HepG2 (cell line): ENCODE measurements around the gene STK40. TPM values are rescaled to one million over a fixed set of nuclear protein-coding genes. Genes with fewer than 3 reads are reported as not detected.

ENCODE experiments used
- ARHGAP35 ChIP-seq: sonication (generic); formaldehyde crosslinking; IDR thresholded peaks from 2 replicates; pipeline ENCODE4 v1.9.0; 2022; ENCODE audit warnings: mild to moderate bottlenecking, inconsistent platforms, moderate library complexity, missing genetic modification reagents, borderline replicate concordance
- DPF2 ChIP-seq: sonication (generic); formaldehyde crosslinking; IDR thresholded peaks from 2 replicates; pipeline ENCODE4 v1.4.0; 2020; ENCODE audit warnings: mild to moderate bottlenecking, low read depth, missing genetic modification reagents, borderline replicate concordance
- EZH2 ChIP-seq: conservative IDR thresholded peaks from 2 replicates; pipeline ENCODE4 v1.6.1; 2012; ENCODE audit warnings: mild to moderate bottlenecking, low read depth, low read length, moderate library complexity
- FOXJ3 ChIP-seq: sonication (generic); formaldehyde crosslinking; IDR thresholded peaks from 2 replicates; pipeline ENCODE4 v1.4.0; 2020; ENCODE audit warnings: missing genetic modification reagents, mild to moderate bottlenecking, borderline replicate concordance
- HES4 ChIP-seq: sonication (generic); formaldehyde crosslinking; IDR thresholded peaks from 2 replicates; pipeline ENCODE4 v1.9.0; 2021; ENCODE audit warnings: mild to moderate bottlenecking, missing genetic modification reagents, borderline replicate concordance
- IRF2 ChIP-seq: IDR thresholded peaks from 2 replicates; pipeline ENCODE4 v1.6.1; 2018; ENCODE audit warnings: missing genetic modification reagents, missing compliant biosample characterization
- JDP2 ChIP-seq: sonication (generic); formaldehyde crosslinking; IDR thresholded peaks from 2 replicates; pipeline ENCODE4 v1.8.1; 2022; ENCODE audit warnings: missing genetic modification reagents, borderline replicate concordance
- KAT8 ChIP-seq: IDR thresholded peaks from 2 replicates; pipeline ENCODE4 v1.6.1; 2016; ENCODE audit warnings: missing genetic modification reagents, missing compliant biosample characterization
- NFATC3 ChIP-seq: sonication (generic); formaldehyde crosslinking; IDR thresholded peaks from 2 replicates; pipeline ENCODE4 v1.5.1; 2020; ENCODE audit warnings: mild to moderate bottlenecking, missing genetic modification reagents
- NONO ChIP-seq, 2 experiments: fragments of 450-650 bp in 1 of 2; sonication (generic) in 1 of 2; formaldehyde crosslinking in 1 of 2; IDR thresholded peaks in 1 of 2; conservative IDR thresholded peaks in 1 of 2; 2 replicates each; pipeline versions ENCODE4 v1.6.1 to v1.8.0; 2017 to 2022; ENCODE audit warnings: mild to moderate bottlenecking in 1 of 2, missing genetic modification reagents in 1 of 2, moderate library complexity in 1 of 2
- PATZ1 ChIP-seq: sonication (generic); formaldehyde crosslinking; IDR thresholded peaks from 2 replicates; pipeline ENCODE4 v1.4.0; 2020; ENCODE audit warnings: missing genetic modification reagents
- PHF8 ChIP-seq: sonication (generic); formaldehyde crosslinking; IDR thresholded peaks from 2 replicates; pipeline ENCODE4 v1.5.0; 2020; ENCODE audit warnings: missing genetic modification reagents
- POGK ChIP-seq: sonication (generic); formaldehyde crosslinking; conservative IDR thresholded peaks from 2 replicates; pipeline ENCODE4 v1.8.0; 2022; ENCODE audit warnings: mild to moderate bottlenecking, moderate library complexity, missing genetic modification reagents
- RBM39 ChIP-seq: fragments of 200-400 bp; formaldehyde crosslinking; IDR thresholded peaks from one replicate; pipeline ENCODE4 v1.6.1; 2018; ENCODE audit warnings: antibody characterized with exemption, mild to moderate bottlenecking, low read depth, low read length; ENCODE audit not compliant: poor library complexity, severe bottlenecking
- RORA ChIP-seq: sonication (generic); formaldehyde crosslinking; IDR thresholded peaks from 2 replicates; pipeline ENCODE4 v1.5.0; 2020; ENCODE audit warnings: mild to moderate bottlenecking, missing genetic modification reagents, moderate library complexity
- SMYD3 ChIP-seq: sonication (generic); formaldehyde crosslinking; IDR thresholded peaks from 2 replicates; pipeline ENCODE4 v1.8.1; 2023; ENCODE audit warnings: mild to moderate bottlenecking, missing genetic modification reagents
- STAT5B ChIP-seq: sonication (generic); formaldehyde crosslinking; IDR thresholded peaks from 2 replicates; pipeline ENCODE4 v1.4.0; 2020; ENCODE audit warnings: missing genetic modification reagents
- U2AF1 ChIP-seq: fragments of 200-400 bp; formaldehyde crosslinking; optimal IDR thresholded peaks from 2 replicates; pipeline ENCODE3; 2017; ENCODE audit warnings: mild to moderate bottlenecking, low read depth, low read length
- ZBTB3 ChIP-seq: sonication (generic); formaldehyde crosslinking; IDR thresholded peaks from 2 replicates; pipeline ENCODE4 v1.4.0; 2020; ENCODE audit warnings: low read depth, mild to moderate bottlenecking, moderate library complexity, missing genetic modification reagents, borderline replicate concordance
- ZFP36 ChIP-seq: fragments of 150-350 bp; IDR thresholded peaks from 2 replicates; pipeline ENCODE4 v1.6.1; 2018; ENCODE audit warnings: borderline replicate concordance, low read length, low read depth; ENCODE audit not compliant: partially characterized antibody
- ZFP37 ChIP-seq: sonication (generic); formaldehyde crosslinking; IDR thresholded peaks from 2 replicates; pipeline ENCODE4 v1.4.0; 2020; ENCODE audit warnings: missing genetic modification reagents, borderline replicate concordance
- ZNF549 ChIP-seq: sonication (generic); formaldehyde crosslinking; IDR thresholded peaks from 2 replicates; pipeline ENCODE4 v1.5.0; 2020; ENCODE audit warnings: missing genetic modification reagents
- ZNF576 ChIP-seq: sonication (generic); formaldehyde crosslinking; IDR thresholded peaks from 2 replicates; pipeline ENCODE4 v1.4.0; 2020; ENCODE audit warnings: mild to moderate bottlenecking, missing genetic modification reagents
- ZNF577 ChIP-seq: sonication (generic); formaldehyde crosslinking; IDR thresholded peaks from 2 replicates; pipeline ENCODE4 v1.4.0; 2020; ENCODE audit warnings: mild to moderate bottlenecking, low read depth, missing genetic modification reagents, borderline replicate concordance
- ZNF652 ChIP-seq: IDR thresholded peaks from 2 replicates; pipeline ENCODE4 v1.6.1; 2016; ENCODE audit warnings: low read depth, borderline replicate concordance
- ZNF792 ChIP-seq: IDR thresholded peaks from 2 replicates; pipeline ENCODE4 v1.6.1; 2016
- polyA plus RNA-seq, 8 experiments: library from polyadenylated mRNA; depleted of rRNA in 3 of 8; stranded (reverse) in 7 of 8; unstranded in 1 of 8; fragments of >200 nt; fragmentation: Illumina TruSeq in 4 of 8; extraction: Trizol in 4 of 8; gene quantifications; 2 replicates each; pipeline versions ENCODE4 v1.2.1 to v1.2.3, GENCODE V29; 2011 to 2016; ENCODE audit warnings: low read depth in 4 of 8, missing spikeins in 1 of 8, mixed read lengths in 1 of 8; ENCODE audit not compliant: insufficient read depth in 1 of 8
- total RNA-seq, 5 experiments: library from RNA; depleted of rRNA; stranded (reverse); fragments of >200 nt; fragmentation: Illumina TruSeq; extraction: Trizol; gene quantifications; 2 replicates each; pipeline ENCODE4 v1.2.3, GENCODE V29; 2016; ENCODE audit warnings: low read depth in 1 of 5

Gene STK40
- total and polyA plus RNA-seq, 2 of the 13 experiments (the other 11 are each of a cell fraction or from before 2014, with no cell fraction given) = 33.8 to 35.1 TPM

GRCh38 chr1:36400825-36401601 is 15.3 kb upstream of the STK40 start (continued):
- TF ChIP-seq DPF2 (CRISPR knock-in tag) (no peak), ZNF792 (CRISPR knock-in tag) (no peak), PHF8 (CRISPR knock-in tag) (peak; percentile 89), JDP2 (CRISPR knock-in tag) (no peak), ZNF549 (CRISPR knock-in tag) (no peak), ARHGAP35 (CRISPR knock-in tag) (no peak), SMYD3 (no peak), ZNF652 (no peak), KAT8 (CRISPR knock-in tag) (peak; percentile 95), EZH2 (no peak), HES4 (CRISPR knock-in tag) (no peak), ZFP36 (no peak), ZBTB3 (CRISPR knock-in tag) (no peak), ZNF576 (CRISPR knock-in tag) (no peak), STAT5B (CRISPR knock-in tag) (no peak), PATZ1 (peak; percentile 94), ZNF577 (CRISPR knock-in tag) (no peak), RORA (no peak), IRF2 (CRISPR knock-in tag) (peak; percentile 57), RBM39 (no peak), U2AF1 (no peak), NFATC3 (CRISPR knock-in tag) (0 out of 2 replicates have a peak, but pooled peaks have one; percentile 33), ZFP37 (CRISPR knock-in tag) (no peak), NONO (IDR thresholded peaks at IDR 0.05) (no peak), NONO (CRISPR knock-in tag; conservative IDR thresholded peaks at IDR 0.05) (peak; percentile 91), POGK (CRISPR knock-in tag) (0 out of 2 replicates have a peak, but pooled peaks have one; percentile 35), FOXJ3 (CRISPR knock-in tag) (no peak)
